ENCODE measurements around the gene KRTAP9-7. TPM values are rescaled to one million over a fixed set of nuclear protein-coding genes. Genes with fewer than 3 reads are reported as not detected.

KRTAP9-7 gene
- total RNA-seq, 4 donors from 2014 or later = not detected

DNA sequence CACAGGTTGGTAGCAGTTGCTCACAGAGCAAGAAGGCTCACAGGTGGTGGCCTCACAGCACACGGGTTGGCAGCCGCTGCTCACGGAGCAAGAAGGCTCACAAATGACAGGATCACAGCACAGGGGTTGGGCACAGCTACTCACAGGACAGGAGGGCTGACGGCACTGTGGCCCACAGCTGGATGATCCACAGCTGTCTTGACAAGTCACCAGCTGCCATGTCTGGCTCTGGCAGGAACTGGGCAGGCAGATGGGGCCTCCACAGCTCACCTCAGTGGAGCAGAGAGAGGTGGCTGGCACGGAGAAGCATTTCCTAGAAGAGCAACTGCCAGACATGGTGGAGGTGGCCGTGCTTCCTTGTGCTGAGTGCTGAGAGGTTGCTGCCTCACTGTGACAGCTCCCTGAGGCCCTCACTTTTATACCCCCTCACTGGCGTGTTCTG is 33.4 kb downstream of the KRTAP9-7 start, which contains the start of gene KRTAP16-1:
KRTAP16-1 (minus strand) TSS at position 392 of the 442 bp plus-strand sequence; CDS start at position 336, 56 bp downstream.
- Histone ChIP-seq H3K4me3 (no peak within 1 kb of the TSS), H3K36me3 (no peaks in the 10 kb centered on the region), H3K9me3 (no peaks in the 10 kb centered on the region), H3K4me1 (no peaks in the 10 kb centered on the region), H3K27ac (no peak within 1 kb of the TSS), H3K27me3 (no peaks in the 10 kb centered on the region)
- TF ChIP-seq, protein P1, sequence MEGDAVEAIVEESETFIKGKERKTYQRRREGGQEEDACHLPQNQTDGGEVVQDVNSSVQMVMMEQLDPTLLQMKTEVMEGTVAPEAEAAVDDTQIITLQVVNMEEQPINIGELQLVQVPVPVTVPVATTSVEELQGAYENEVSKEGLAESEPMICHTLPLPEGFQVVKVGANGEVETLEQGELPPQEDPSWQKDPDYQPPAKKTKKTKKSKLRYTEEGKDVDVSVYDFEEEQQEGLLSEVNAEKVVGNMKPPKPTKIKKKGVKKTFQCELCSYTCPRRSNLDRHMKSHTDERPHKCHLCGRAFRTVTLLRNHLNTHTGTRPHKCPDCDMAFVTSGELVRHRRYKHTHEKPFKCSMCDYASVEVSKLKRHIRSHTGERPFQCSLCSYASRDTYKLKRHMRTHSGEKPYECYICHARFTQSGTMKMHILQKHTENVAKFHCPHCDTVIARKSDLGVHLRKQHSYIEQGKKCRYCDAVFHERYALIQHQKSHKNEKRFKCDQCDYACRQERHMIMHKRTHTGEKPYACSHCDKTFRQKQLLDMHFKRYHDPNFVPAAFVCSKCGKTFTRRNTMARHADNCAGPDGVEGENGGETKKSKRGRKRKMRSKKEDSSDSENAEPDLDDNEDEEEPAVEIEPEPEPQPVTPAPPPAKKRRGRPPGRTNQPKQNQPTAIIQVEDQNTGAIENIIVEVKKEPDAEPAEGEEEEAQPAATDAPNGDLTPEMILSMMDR (IDR thresholded peaks at IDR 0.05) = no peak
- no peak for TF ChIP-seq POLR2A (IDR thresholded peaks at IDR 0.05)
- intact Hi-C loops (cut with DNase I; ENCODE audit: low total_unique reads) = no loop called here
- DNase-seq = no peak

DNA sequence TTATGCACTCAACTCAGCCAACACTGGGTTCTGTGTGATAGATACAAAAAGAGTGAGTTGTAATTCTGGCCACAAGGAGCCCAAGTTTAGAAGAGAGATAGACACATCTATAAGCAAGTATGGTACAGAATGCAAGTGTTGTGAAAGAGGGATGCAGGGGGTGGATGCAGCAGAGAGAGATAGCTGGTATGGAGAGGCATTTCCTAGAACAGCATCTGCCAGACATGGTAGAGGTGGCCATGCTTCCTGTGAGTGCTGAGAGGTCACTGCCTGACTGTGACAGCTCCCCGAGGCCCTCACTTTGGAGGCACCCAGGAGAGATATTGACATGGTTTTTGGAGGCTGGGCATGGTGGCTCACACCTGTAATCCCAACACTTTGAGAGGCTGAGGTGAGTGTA is 35.6 kb downstream of the KRTAP9-7 start:
- intact Hi-C loops (cut with DNase I; ENCODE audit: low total_unique reads) = no loop called here
- H3K4me1 ChIP-seq = no peaks in the 10 kb centered on the region

DNA sequence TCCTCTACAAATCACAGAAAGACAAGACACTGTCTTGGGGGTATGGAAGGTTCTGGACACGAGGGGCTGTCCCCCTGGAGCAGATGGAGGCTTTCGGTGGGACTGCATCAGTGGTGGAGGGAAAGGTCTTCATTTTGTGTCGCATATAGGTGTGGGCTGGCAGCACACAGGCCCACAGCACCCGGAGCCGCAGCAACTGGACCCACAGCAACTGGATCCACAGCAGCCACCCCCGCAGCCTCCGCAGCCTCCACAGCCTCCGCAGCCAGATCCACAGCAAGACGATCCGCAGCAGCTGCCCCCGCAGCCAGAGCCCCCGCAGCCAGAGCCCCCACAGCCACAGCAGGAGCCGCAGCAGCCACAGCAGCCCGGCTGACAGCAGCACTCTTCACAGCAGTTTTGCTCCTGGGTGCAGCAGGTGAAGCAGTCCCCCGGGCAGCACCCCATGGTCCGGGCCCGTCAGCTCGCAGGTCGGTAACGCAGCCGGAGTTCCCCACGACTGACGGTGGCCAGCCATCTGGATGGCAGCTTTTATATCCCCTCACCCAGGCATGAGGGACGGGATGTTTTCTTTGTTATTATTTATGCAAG is 39.8 kb downstream of the KRTAP9-7 start, which contains the start of gene KRTAP17-1:
KRTAP17-1 (minus strand) TSS at position 507 of the 591 bp plus-strand sequence; CDS start at position 447, 60 bp downstream.
- intact Hi-C loops (cut with DNase I; ENCODE audit: low total_unique reads) = no loop called here
- Histone ChIP-seq H3K4me1 (no peaks in the 10 kb centered on the region), H3K36me3 (no peaks in the 10 kb centered on the region), H3K9me3 (peaks cover 0 to 7% of the 10 kb centered on the region in 2 donors), H3K27me3 (no peaks in the 10 kb centered on the region), H3K27ac (no peak within 1 kb of the TSS), H3K4me3 (no peak within 1 kb of the TSS)
- DNase-seq = no peak
- TF ChIP-seq, protein P1 (IDR thresholded peaks at IDR 0.05) = no peak
- no peak for TF ChIP-seq POLR2A (IDR thresholded peaks at IDR 0.05)

More for the DNA sequence above, 35.6 kb downstream of the KRTAP9-7 start:
- no peak overlapping the region for H3K4me3 ChIP-seq
- H3K27me3 ChIP-seq = no peaks in the 10 kb centered on the region
- DNase-seq = no peak
- H3K27ac ChIP-seq = no peak overlapping the region
- H3K36me3 ChIP-seq = no peaks in the 10 kb centered on the region
- no peaks in the 10 kb centered on the region for H3K9me3 ChIP-seq
- TF ChIP-seq POLR2A (IDR thresholded peaks at IDR 0.05) = no peak
- TF ChIP-seq, protein P1 (IDR thresholded peaks at IDR 0.05) = no peak

DNA sequence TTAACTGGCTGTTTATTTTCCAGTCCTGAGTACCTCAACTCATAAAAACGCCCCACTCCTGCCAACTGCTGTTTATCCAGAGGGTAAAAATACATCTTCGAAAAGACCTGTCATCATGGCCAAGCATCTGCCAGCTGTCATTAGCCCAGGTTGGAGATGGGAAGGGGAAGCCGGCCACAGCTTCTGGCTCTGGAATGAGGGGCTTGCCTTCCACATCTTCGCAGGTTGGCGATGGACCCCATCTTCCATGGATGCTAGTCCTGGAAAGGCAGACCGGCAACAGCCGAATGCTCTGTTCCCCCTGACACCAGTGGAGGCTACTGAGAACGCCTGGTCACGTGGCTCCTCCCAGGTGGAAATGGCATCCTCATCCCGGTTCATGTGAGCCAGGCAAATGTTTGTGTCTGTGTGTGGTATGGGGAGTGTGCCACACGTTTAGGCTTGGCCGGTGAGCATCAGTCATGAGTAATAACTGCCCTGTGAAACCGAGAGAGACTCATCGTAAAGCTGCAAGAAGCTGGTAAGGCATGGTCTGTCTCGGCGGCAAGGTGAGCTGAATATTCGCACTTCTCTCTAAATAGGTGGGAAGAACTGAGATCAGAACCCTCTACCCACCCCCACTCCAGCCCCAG is 40.4 kb downstream of the KRTAP9-7 start:
- H3K4me1 ChIP-seq = no peaks in the 10 kb centered on the region
- H3K27me3 ChIP-seq = no peaks in the 10 kb centered on the region
- H3K9me3 ChIP-seq = peaks cover 0 to 7% of the 10 kb centered on the region in 2 donors
- no peak for DNase-seq
- intact Hi-C loops (cut with DNase I; ENCODE audit: low total_unique reads) = no loop called here
- TF ChIP-seq POLR2A (IDR thresholded peaks at IDR 0.05) = no peak
- TF ChIP-seq, protein P1 (IDR thresholded peaks at IDR 0.05) = no peak
- no peak overlapping the region for H3K4me3 ChIP-seq
- H3K36me3 ChIP-seq = no peaks in the 10 kb centered on the region
- no peak overlapping the region for H3K27ac ChIP-seq

DNA sequence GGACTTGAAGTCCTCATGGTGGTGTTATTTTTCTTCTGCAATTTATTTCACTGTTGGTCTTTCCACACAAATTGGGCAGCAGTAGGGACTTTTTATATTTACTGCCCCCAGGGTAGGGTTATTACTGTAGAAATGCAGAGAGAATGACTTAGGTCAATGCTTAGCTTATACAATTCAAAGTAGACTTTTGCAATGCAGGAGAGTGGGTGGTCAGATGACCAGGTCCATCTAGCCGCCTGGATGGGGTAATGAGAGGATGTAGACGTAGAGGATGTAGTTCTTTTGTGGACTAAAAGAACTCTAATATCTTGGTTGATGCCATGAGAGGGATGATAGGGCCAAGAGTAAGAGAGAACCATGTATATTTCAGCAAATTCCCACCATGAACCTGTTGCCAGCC is 42.7 kb downstream of the KRTAP9-7 start:
- Histone ChIP-seq H3K4me3 (no peak overlapping the region), H3K9me3 (peaks cover 0 to 7% of the 10 kb centered on the region in 2 donors), H3K4me1 (no peaks in the 10 kb centered on the region), H3K27ac (no peak overlapping the region), H3K36me3 (no peaks in the 10 kb centered on the region), H3K27me3 (no peaks in the 10 kb centered on the region)
- intact Hi-C loops (cut with DNase I; ENCODE audit: low total_unique reads) = no loop called here
- TF ChIP-seq, protein P1 (IDR thresholded peaks at IDR 0.05) = no peak
- TF ChIP-seq POLR2A (IDR thresholded peaks at IDR 0.05) = no peak
- no peak for DNase-seq

All from uterus (tissue), 4 donors.